Tracheal epithelial cell (primary cell): ENCODE results near the gene LMNA. TPM values are rescaled to one million over a fixed set of nuclear protein-coding genes. Genes with fewer than 3 reads are reported as not detected.

Source experiments
- total RNA-seq: library from RNA; depleted of rRNA; stranded (reverse); fragments of >200 nt; gene quantifications from 2 replicates; pipeline ENCODE4 v1.2.1, GENCODE V29; 2014

Gene LMNA
- 687 and 701 TPM in 2 replicates for total RNA-seq

DNA sequence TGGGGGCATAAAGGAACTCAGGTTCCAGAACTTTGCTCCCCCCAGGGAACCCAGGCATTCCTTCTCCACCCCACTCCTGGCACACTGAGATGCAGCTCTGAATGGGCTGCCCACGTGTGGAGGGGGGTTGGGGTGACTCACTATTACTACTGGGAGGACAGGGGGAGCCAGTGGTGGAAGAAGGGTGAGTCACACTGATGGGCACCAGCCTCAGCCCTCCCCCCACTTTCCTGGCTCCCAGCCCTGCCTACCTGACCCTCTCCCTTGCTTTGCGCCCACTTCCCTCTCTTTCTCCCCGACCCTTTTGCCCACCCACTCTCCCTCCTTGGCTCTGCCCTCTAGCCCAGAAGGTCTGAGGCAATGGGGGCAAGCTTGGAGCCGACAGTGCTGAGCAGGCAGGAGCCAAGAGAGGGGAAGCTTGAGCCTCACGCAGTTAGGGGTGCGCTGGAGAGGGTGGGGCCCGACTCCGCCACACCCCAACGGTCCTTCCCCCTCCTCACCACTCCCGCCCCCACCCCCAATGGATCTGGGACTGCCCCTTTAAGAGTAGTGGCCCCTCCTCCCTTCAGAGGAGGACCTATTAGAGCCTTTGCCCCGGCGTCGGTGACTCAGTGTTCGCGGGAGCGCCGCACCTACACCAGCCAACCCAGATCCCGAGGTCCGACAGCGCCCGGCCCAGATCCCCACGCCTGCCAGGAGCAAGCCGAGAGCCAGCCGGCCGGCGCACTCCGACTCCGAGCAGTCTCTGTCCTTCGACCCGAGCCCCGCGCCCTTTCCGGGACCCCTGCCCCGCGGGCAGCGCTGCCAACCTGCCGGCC, at the start of gene LMNA:
Gene LMNA (plus strand): TSS at position 611 of the 818 bp plus-strand sequence. CDS start 208 bp downstream, outside the sequence.

DNA sequence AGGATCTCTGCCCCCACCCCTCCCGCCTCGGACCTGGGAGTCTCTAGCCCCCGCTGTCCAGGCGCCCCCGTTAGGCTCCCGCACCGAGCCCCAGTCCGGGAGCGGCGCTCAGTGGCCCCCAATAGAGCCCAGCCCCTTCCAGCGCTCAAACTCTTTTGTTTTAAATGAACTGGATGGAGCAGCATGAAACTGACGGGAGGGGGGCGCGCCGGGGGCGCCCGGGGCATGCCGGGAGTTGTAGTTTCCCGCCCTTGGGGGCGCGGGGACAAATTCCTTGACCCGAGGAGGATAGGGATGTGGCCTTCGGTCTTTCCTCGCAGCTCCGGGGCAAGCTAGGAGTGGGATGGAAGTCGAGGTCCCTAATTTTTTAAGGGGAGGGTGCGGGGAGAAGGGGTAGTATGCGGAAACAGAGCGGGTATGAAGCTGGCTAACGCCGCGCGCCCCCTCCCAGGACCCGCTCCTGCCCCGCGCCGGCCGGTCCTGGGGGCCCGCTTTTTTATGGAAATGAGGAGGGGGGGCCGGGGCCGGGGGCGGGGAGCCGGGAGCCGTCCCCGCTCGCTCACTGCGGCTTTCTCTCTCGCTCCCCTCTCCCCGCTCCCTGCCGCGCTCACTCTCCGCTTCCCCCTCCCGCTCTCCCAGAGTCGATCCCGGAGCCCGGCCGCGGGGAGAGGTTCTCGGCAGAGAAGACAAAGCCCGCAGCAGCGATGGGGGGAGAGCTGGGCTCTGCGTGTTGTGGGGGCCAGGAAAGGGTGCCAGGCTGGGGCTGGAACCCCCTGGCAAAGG, 32.0 kb upstream of the LMNA start, which contains the start of gene MEX3A:
Gene MEX3A (minus strand): TSS at position 157 of the 783 bp plus-strand sequence. CDS start 467 bp downstream, outside the sequence.

DNA sequence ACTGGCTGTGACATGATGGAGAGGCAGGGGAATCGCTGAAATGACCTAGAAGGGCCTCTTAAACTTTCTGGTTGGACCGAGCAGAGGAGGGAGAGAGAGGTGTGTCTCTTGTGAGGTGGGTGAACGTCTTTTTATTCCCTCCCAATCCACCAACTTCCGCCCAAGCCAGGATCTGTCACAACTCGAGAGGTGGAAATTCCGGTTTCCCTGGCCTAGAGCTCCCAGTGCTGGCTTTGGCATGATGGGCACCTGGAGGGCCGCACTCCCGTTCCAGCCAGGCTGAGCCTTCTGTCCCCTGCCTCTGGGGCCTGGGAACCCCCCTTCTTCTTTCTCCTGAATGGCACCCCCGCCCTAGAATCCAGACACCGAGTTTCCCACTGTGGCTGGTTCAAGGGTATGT, 38.9 kb downstream of the LMNA start, which contains the start of gene SEMA4A:
Gene SEMA4A (plus strand): TSS at position 224 of the 400 bp plus-strand sequence. CDS start 994 bp downstream, outside the sequence.

Other genes starting within 250 kb of the LMNA start
- gene RIT1, start 203.4 kb upstream of the LMNA start, total RNA-seq: 35.0 and 35.2 TPM in 2 replicates
- gene KHDC4, start 180.3 kb upstream of the LMNA start, total RNA-seq: 12.3 and 23.9 TPM in 2 replicates
- 0.24 TPM in 1 of 2 replicates, not detected in the other for gene RXFP4, start 173.1 kb upstream of the LMNA start, total RNA-seq
- 55.6 and 76.6 TPM in 2 replicates for gene ARHGEF2, start 136.2 kb upstream of the LMNA start, total RNA-seq
- 326 and 576 TPM in 2 replicates for gene SSR2, start 93.8 kb upstream of the LMNA start, total RNA-seq
- 17.6 and 18.3 TPM in 2 replicates for gene UBQLN4, start 60.9 kb upstream of the LMNA start, total RNA-seq
- 48.4 and 74.9 TPM in 2 replicates for gene LAMTOR2, start 59.9 kb upstream of the LMNA start, total RNA-seq
- gene RAB25, start 53.6 kb upstream of the LMNA start, total RNA-seq: 52.2 and 69.4 TPM in 2 replicates
- 1.9 and 6.5 TPM in 2 replicates for gene MEX3A, start 32.2 kb upstream of the LMNA start, total RNA-seq
- gene SEMA4A, start 38.9 kb downstream of the LMNA start, total RNA-seq: 3.4 TPM in 2 replicates
- 4.8 and 6.8 TPM in 2 replicates for gene SLC25A44, start 79.4 kb downstream of the LMNA start, total RNA-seq
- gene PMF1, start 98.3 kb downstream of the LMNA start, total RNA-seq: 36.4 and 58.4 TPM in 2 replicates
- 0.24 TPM in 1 of 2 replicates, not detected in the other for gene BGLAP, start 127.5 kb downstream of the LMNA start, total RNA-seq
- gene PAQR6, start 133.3 kb downstream of the LMNA start, total RNA-seq: 0.72 TPM in 1 of 2 replicates, not detected in the other
- 53.5 and 67.0 TPM in 2 replicates for gene SMG5, start 168.1 kb downstream of the LMNA start, total RNA-seq
- 6.3 and 6.8 TPM in 2 replicates for gene TMEM79, start 169.6 kb downstream of the LMNA start, total RNA-seq
- gene GLMP, start 181.0 kb downstream of the LMNA start, total RNA-seq: 28.9 and 37.7 TPM in 2 replicates
- 0.72 TPM in 1 of 2 replicates, not detected in the other for gene VHLL, start 184.6 kb downstream of the LMNA start, total RNA-seq
- gene CCT3, start 223.6 kb downstream of the LMNA start, total RNA-seq: 414 and 708 TPM in 2 replicates
- not detected in 2 replicates for gene TSACC, start 223.8 kb downstream of the LMNA start, total RNA-seq